Keratinocyte (primary cell): Measurements from ENCODE around the gene ZFP14. TPM values are rescaled to one million over a fixed set of nuclear protein-coding genes. Genes with fewer than 3 reads are reported as not detected.
"Not testable (repeated sequence)": the region's sequence is repeated elsewhere in the genome, so short reads cannot be mapped to it uniquely, and the experiment has no call there.

ENCODE experiments used
- DNase-seq: peaks from one replicate; pipeline ENCODE4 v3.0.0-alpha.2; 2011; ENCODE audit warnings: low read depth, missing footprints, low spot score
- FAIRE-seq: peaks from 2 replicates; lab custom pipeline; 2011; peaks lifted over from hg19 to GRCh38; lab: Jason Lieb, UNC
- H2AFZ ChIP-seq: 2 replicates; pipeline ENCODE4 v1.6.0; 2012; ENCODE audit warnings: low read length, control low read depth, inconsistent platforms; ENCODE audit not compliant: control insufficient read depth
- H3K27ac ChIP-seq: 2 replicates; pipeline ENCODE4 v1.5.1; 2011; ENCODE audit warnings: low read length; ENCODE audit not compliant: control insufficient read depth, insufficient read depth
- H3K27me3 ChIP-seq: 3 replicates; pipeline ENCODE4 v1.6.0; 2011; ENCODE audit warnings: low read length; ENCODE audit not compliant: control insufficient read depth, insufficient read depth; ENCODE audit errors: extremely low read depth
- H3K36me3 ChIP-seq, 2 experiments: 2 replicates in 1 of 2; 3 replicates in 1 of 2; pipeline ENCODE4 v1.5.1; 2011; ENCODE audit warnings: low read length in 2 of 2, mild to moderate bottlenecking in 1 of 2; ENCODE audit not compliant: control insufficient read depth in 2 of 2, insufficient read depth in 2 of 2; ENCODE audit errors: extremely low read depth in 1 of 2
- H3K4me1 ChIP-seq: 3 replicates; pipeline ENCODE4 v1.5.1; 2011; ENCODE audit warnings: low read length; ENCODE audit not compliant: control insufficient read depth, insufficient read depth; ENCODE audit errors: extremely low read depth
- H3K4me2 ChIP-seq: 3 replicates; pipeline ENCODE4 v1.6.0; 2011; ENCODE audit warnings: low read depth, low read length; ENCODE audit not compliant: control insufficient read depth, insufficient read depth; ENCODE audit errors: extremely low read depth
- H3K4me3 ChIP-seq, 3 experiments: fragments of 200-600 bp in 1 of 3; sonication (generic) in 1 of 3; 2 replicates in 2 of 3; 3 replicates in 1 of 3; pipeline ENCODE4 v1.5.1; 2011 to 2016; ENCODE audit warnings: low read length in 3 of 3, mild to moderate bottlenecking in 3 of 3, control low read depth in 2 of 3, inconsistent platforms in 1 of 3, low read depth in 1 of 3, mixed read lengths in 1 of 3, mixed run types in 1 of 3, moderate library complexity in 1 of 3; ENCODE audit not compliant: control insufficient read depth in 2 of 3, insufficient read depth in 2 of 3; ENCODE audit errors: extremely low read depth in 1 of 3
- H3K79me2 ChIP-seq: 2 replicates; pipeline ENCODE4 v1.6.0; 2012; ENCODE audit warnings: low read length; ENCODE audit not compliant: control insufficient read depth, insufficient read depth
- H3K9ac ChIP-seq: 3 replicates; pipeline ENCODE4 v1.6.0; 2011; ENCODE audit warnings: low read length; ENCODE audit not compliant: control insufficient read depth, insufficient read depth; ENCODE audit errors: extremely low read depth
- H3K9me1 ChIP-seq: 3 replicates; pipeline ENCODE4 v1.6.0; 2011; ENCODE audit warnings: low read length; ENCODE audit not compliant: control insufficient read depth, insufficient read depth; ENCODE audit errors: extremely low read depth
- H3K9me3 ChIP-seq: 2 replicates; pipeline ENCODE4 v1.5.1; 2012; ENCODE audit warnings: low read depth, low read length; ENCODE audit not compliant: control insufficient read depth
- H4K20me1 ChIP-seq: 3 replicates; pipeline ENCODE4 v1.6.0; 2011; ENCODE audit warnings: low read length; ENCODE audit not compliant: control insufficient read depth, insufficient read depth; ENCODE audit errors: extremely low read depth
- CTCF ChIP-seq, 3 experiments: IDR thresholded peaks in 1 of 3; conservative IDR thresholded peaks in 1 of 3; optimal IDR thresholded peaks in 1 of 3; 2 replicates in 2 of 3; 3 replicates in 1 of 3; pipeline versions ENCODE3 to v1.5.1; 2011; ENCODE audit warnings: low read length in 3 of 3, mild to moderate bottlenecking in 3 of 3, moderate library complexity in 2 of 3, control low read depth in 1 of 3, inconsistent platforms in 1 of 3; ENCODE audit not compliant: insufficient read depth in 2 of 3; ENCODE audit errors: extremely low read depth in 1 of 3
- EZH2 ChIP-seq: IDR thresholded peaks from one replicate; pipeline ENCODE4 v1.6.1; 2012; ENCODE audit warnings: inconsistent platforms, mild to moderate bottlenecking, low read length, moderate library complexity
- dilution Hi-C: fragments of 300-500 bp; cut with MboI; formaldehyde crosslinking; loops from one replicate; pipeline ENCODE4 v1.7.0; 2020; ENCODE audit warnings: low sequenced_read_pairs; ENCODE audit not compliant: extremely low pct_ligation_motif_present
- polyA plus RNA-seq, 5 experiments: library from polyadenylated mRNA; depleted of rRNA in 3 of 5; stranded (reverse) in 3 of 5; stranded (forward) in 1 of 5; unstranded in 1 of 5; fragments of >200 nt; gene quantifications; 1 replicate in 1 of 5; 2 replicates in 3 of 5; 3 replicates in 1 of 5; pipeline versions ENCODE4 v1.2.1 to v1.2.3, GENCODE V29; 2011 to 2012; ENCODE audit warnings: missing spikeins in 2 of 5, low read depth in 1 of 5, low replicate concordance in 1 of 5

Gene ZFP14
- polyA plus RNA-seq, 1 donor (not counting 4 experiments of a cell fraction or from before 2014, with no cell fraction given): 0.96 TPM

GRCh38 chr19:36331353-36332228 lies 47.4 kb downstream of the ZFP14 start:
- Histone ChIP-seq H3K79me2 (peaks cover 33% of the 10 kb centered on the region), H3K4me1 (no peaks in the 10 kb centered on the region), H3K9me1 (no peaks in the 10 kb centered on the region), H2AFZ (peak overlapping the region; percentile 93), H3K4me3 (peak overlapping the region; percentile 64 to 93 (median 86)), H3K4me2 (peak overlapping the region; percentile 68), H4K20me1 (no peaks in the 10 kb centered on the region), H3K27ac (peak overlapping the region; percentile 80), H3K27me3 (no peaks in the 10 kb centered on the region), H3K36me3 (peaks cover 5% of the 10 kb centered on the region in 2 experiments), H3K9me3 (peaks cover 3% of the 10 kb centered on the region), H3K9ac (peak overlapping the region; percentile 81)
- DNase-seq (peak; percentile 67), FAIRE-seq (peak; percentile 88)
- dilution Hi-C loops: no loop called here
- TF ChIP-seq CTCF (optimal IDR thresholded peaks at IDR 0.05 in 1 of 3, IDR thresholded peaks at IDR 0.05 in 1 of 3, conservative IDR thresholded peaks at IDR 0.05 in 1 of 3; ENCODE audit: extremely low read depth in 1 of 3, insufficient read depth in 2 of 3, low read length in 3 of 3): peak in 1 of 3 experiments; percentile 0
- TF ChIP-seq EZH2: no peak

GRCh38 chr19:36330216-36330615 lies 48.8 kb downstream of the ZFP14 start:
- TF ChIP-seq EZH2: no peak
- no peak for TF ChIP-seq CTCF (optimal IDR thresholded peaks at IDR 0.05 in 1 of 3, IDR thresholded peaks at IDR 0.05 in 1 of 3, conservative IDR thresholded peaks at IDR 0.05 in 1 of 3; ENCODE audit: extremely low read depth in 1 of 3, insufficient read depth in 2 of 3, low read length in 3 of 3)
- Histone ChIP-seq H3K79me2 (peaks cover 33% of the 10 kb centered on the region), H3K4me1 (no peaks in the 10 kb centered on the region), H3K9me3 (peaks cover 3% of the 10 kb centered on the region), H3K36me3 (peaks cover 8 to 10% of the 10 kb centered on the region in 2 experiments), H3K9me1 (no peaks in the 10 kb centered on the region), H4K20me1 (no peaks in the 10 kb centered on the region), H3K27me3 (no peaks in the 10 kb centered on the region), H2AFZ (no peak overlapping the region), H3K4me3 (peak overlapping the region; percentile 64 to 93 (median 86)), H3K4me2 (peak overlapping the region; percentile 68), H3K27ac (no peak overlapping the region), H3K9ac (no peak overlapping the region)
- FAIRE-seq (no peak), DNase-seq (no peak)
- dilution Hi-C loops: no loop called here

- H3K27ac ChIP-seq, H3K4me1 ChIP-seq, DNase-seq, H3K9me1 ChIP-seq, dilution Hi-C loops, H4K20me1 ChIP-seq, H3K4me2 ChIP-seq, FAIRE-seq, H3K9ac ChIP-seq, H2AFZ ChIP-seq, H3K4me3 ChIP-seq, H3K9me3 ChIP-seq, H3K27me3 ChIP-seq: not testable (repeated sequence)
- Histone ChIP-seq H3K36me3 (peaks cover 10 to 11% of the 10 kb centered on the region in 2 experiments), H3K79me2 (peaks cover 33% of the 10 kb centered on the region)
Measured at GRCh38 chr19:36329534-36329933, 49.5 kb downstream of the ZFP14 start.
